K562 (cell line): Measurements from ENCODE around the gene PRDM15. TPM values are rescaled to one million over a fixed set of nuclear protein-coding genes. Genes with fewer than 3 reads are reported as not detected.

Experiments used
- CUX1 ChIP-seq: fragments of 200-800 bp; sonication (Bioruptor generic); IDR thresholded peaks from 2 replicates; pipeline ENCODE4 v1.6.1; 2016; ENCODE audit warnings: missing genetic modification characterization, missing compliant biosample characterization
- E2F3 ChIP-seq: fragments of 250-450 bp; sonication (Bioruptor Pico); IDR thresholded peaks from 2 replicates; pipeline ENCODE4 v1.4.0; 2020; ENCODE audit warnings: mild to moderate bottlenecking
- E2F5 ChIP-seq: sonication (generic); formaldehyde crosslinking; IDR thresholded peaks from 2 replicates; pipeline ENCODE4 v1.8.0; 2022; ENCODE audit warnings: mild to moderate bottlenecking, missing genetic modification reagents
- GATA2 ChIP-seq: sonication (generic); formaldehyde crosslinking; IDR thresholded peaks from 2 replicates; pipeline ENCODE4 v1.4.0; 2020; ENCODE audit warnings: mild to moderate bottlenecking, missing genetic modification reagents
- ILK ChIP-seq: fragments of 450-650 bp; IDR thresholded peaks from 2 replicates; pipeline ENCODE4 v1.6.1; 2016; ENCODE audit warnings: missing genetic modification characterization, low read depth, mild to moderate bottlenecking, missing compliant biosample characterization, moderate library complexity, borderline replicate concordance
- LARP7 ChIP-seq: fragments of 450-650 bp; IDR thresholded peaks from 2 replicates; pipeline ENCODE4 v1.6.1; 2016
- PBX2 ChIP-seq, 2 experiments: IDR thresholded peaks in 1 of 2; conservative IDR thresholded peaks in 1 of 2; 2 replicates each; pipeline ENCODE4 v1.6.1; 2016; ENCODE audit warnings: low read depth in 2 of 2, mild to moderate bottlenecking in 1 of 2, missing compliant biosample characterization in 1 of 2, missing genetic modification characterization in 1 of 2, moderate library complexity in 1 of 2
- ZFP1 ChIP-seq: fragments of 450-650 bp; formaldehyde crosslinking; IDR thresholded peaks from 2 replicates; pipeline ENCODE4 v1.4.0; 2020; ENCODE audit warnings: mild to moderate bottlenecking, mixed read lengths
- ZNF165 ChIP-seq: fragments of 250-450 bp; sonication (Bioruptor Pico); IDR thresholded peaks from 2 replicates; pipeline ENCODE4 v1.4.0; 2020; ENCODE audit warnings: borderline replicate concordance
- ZNF239 ChIP-seq: fragments of 250-450 bp; sonication (Bioruptor Pico); IDR thresholded peaks from 2 replicates; pipeline ENCODE4 v1.4.0; 2020; ENCODE audit warnings: mild to moderate bottlenecking
- ZSCAN32 ChIP-seq: fragments of 450-650 bp; formaldehyde crosslinking; IDR thresholded peaks from 2 replicates; pipeline ENCODE4 v1.4.0; 2020; ENCODE audit warnings: mild to moderate bottlenecking, moderate library complexity
- polyA plus RNA-seq, 8 experiments: library from polyadenylated mRNA; depleted of rRNA in 4 of 8; stranded (reverse) in 5 of 8; unstranded in 3 of 8; fragments of >200 nt; fragmentation: Nextera tagmentation in 2 of 8; fragmentation: Illumina TruSeq in 1 of 8; extraction: Ambion mirVana in 2 of 8; extraction: Trizol in 1 of 8; gene quantifications; 2 replicates each; pipeline versions ENCODE4 v1.2.1 to v1.2.3, GENCODE V29; 2011 to 2014; ENCODE audit warnings: inconsistent platforms in 1 of 8, missing spikeins in 1 of 8
- total RNA-seq, 7 experiments: library from RNA; depleted of rRNA in 6 of 7; stranded (reverse); fragments of >200 nt in 6 of 7; fragmentation: Illumina TruSeq in 2 of 7; extraction: Trizol in 2 of 7; gene quantifications; 2 replicates each; pipeline versions ENCODE4 v1.2.1 to v1.2.3, GENCODE V29; 2011 to 2021; ENCODE audit warnings: low replicate concordance in 1 of 7
- TF ChIP-seq, protein P1 (sequence below), 2 experiments: fragments of 450-650 bp in 1 of 2; sonication (generic) in 1 of 2; formaldehyde crosslinking; conservative IDR thresholded peaks; 2 replicates each; pipeline versions ENCODE4 v1.4.0 to v1.8.1; 2020 to 2022; ENCODE audit warnings: mild to moderate bottlenecking in 1 of 2, missing genetic modification reagents in 1 of 2

Gene PRDM15
- total and polyA plus RNA-seq, 9 of the 15 experiments (the other 6 are each of a cell fraction or from before 2014, with no cell fraction given): 0.93 to 9.2 (median 6.2) TPM

DNA sequence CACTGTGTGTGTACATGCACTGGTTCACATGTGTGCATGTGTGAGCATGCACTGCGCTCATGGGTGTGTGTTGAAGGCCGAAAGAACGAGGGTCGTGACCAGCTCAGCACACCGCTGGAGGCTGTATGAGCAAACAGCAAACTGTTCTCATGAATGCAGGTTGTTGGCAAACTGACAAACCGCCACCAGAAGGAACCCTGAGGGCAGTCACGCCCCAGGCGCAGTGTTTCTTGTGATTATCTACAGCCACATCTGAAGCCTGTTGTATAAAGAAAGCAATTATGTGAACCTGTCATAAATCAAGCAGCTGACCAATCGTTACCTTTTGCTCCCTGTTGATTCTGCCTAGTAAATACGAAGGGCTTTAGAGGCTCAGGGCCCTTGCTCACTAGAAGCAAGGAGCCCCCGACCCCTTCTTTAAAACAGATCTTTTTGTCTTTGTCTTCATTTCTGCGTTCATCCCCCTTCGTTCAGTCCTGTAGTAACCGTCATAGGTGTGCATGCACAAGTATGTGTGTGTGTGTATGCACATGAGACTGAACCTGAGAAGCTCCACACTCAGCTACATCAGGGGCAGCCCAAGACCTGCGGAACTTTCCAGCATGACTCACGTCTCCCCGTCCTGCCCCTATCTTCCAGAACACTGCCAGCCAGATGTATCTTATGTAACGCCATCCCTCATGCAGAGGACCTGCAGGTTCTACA lies 95.5 kb downstream of the PRDM15 start (continued):
- TF ChIP-seq CUX1 (CRISPR knock-in tag): no peak
- no peak for TF ChIP-seq ZNF239 (CRISPR knock-in tag)
- no peak for TF ChIP-seq ZNF165 (CRISPR knock-in tag)
- TF ChIP-seq ZSCAN32 (CRISPR knock-in tag): no peak
- no peak for TF ChIP-seq E2F5 (CRISPR knock-in tag)
- no peak for TF ChIP-seq LARP7
- no peak for TF ChIP-seq ILK (tag)
- TF ChIP-seq, protein P1, sequence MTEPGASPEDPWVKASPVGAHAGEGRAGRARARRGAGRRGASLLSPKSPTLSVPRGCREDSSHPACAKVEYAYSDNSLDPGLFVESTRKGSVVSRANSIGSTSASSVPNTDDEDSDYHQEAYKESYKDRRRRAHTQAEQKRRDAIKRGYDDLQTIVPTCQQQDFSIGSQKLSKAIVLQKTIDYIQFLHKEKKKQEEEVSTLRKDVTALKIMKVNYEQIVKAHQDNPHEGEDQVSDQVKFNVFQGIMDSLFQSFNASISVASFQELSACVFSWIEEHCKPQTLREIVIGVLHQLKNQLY (CRISPR knock-in tag; conservative IDR thresholded peaks at IDR 0.05): no peak
- TF ChIP-seq ZFP1 (CRISPR knock-in tag): no peak
- TF ChIP-seq E2F3 (CRISPR knock-in tag): no peak
- peak; percentile 69 for TF ChIP-seq GATA2
- peak; percentile 50 for TF ChIP-seq PBX2 (CRISPR knock-in tag; IDR thresholded peaks at IDR 0.05; ENCODE audit: low read depth)
- peak; percentile 94 for TF ChIP-seq PBX2 (tag; conservative IDR thresholded peaks at IDR 0.05; ENCODE audit: low read depth)
